ENCODE results near the gene HERC6. TPM values are rescaled to one million over a fixed set of nuclear protein-coding genes. Genes with fewer than 3 reads are reported as not detected.

Gene HERC6
- total and polyA plus RNA-seq, 2 of the 8 experiments (the other 6 are each of a cell fraction or from before 2014, with no cell fraction given), result 3.7 to 3.8 TPM

DNA sequence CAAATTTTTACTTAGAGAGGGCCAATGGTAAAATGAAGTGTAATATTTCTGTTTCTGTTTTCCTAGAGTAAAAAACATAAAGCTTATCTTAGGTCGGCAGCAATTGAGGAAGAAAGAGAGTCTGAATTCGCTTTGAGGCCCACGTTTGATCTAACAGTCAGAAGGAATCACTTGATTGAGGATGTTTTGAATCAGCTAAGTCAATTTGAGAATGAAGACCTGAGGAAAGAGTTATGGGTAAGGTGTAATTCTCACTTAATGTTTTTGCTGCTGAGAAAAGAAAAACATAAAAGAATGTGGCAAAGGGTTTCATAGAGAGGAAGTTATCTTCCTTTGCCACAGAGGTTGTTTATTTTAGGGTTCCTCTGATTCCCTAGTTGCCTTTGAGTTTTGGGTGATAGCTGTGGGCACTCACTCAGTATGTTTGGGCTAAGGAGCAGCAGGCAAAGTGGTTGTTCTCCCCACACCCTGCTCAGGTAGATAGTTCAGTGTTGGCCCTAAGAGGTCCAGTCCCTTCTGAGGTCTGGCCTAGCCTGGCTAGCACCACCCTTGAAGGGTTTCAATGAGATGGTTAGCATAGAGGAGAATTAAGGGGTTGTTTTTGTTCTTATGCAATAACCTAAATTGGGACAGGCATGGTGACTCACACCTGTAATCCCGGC lies 110.6 kb downstream of the HERC6 start:
- Histone ChIP-seq H3K36me3 (ENCODE audit: control insufficient read depth in 2 of 4, insufficient read depth in 4 of 4, low read length in 3 of 4) (no peaks in the 10 kb centered on the region; a peak in 1 of 8 replicates), H2BK15ac (ENCODE audit: low read length) (no peak overlapping the region), H2AK5ac (ENCODE audit: low read depth, low read length) (no peak overlapping the region), H3K18ac (ENCODE audit: extremely low read depth, low read length) (no peak overlapping the region), H2BK12ac (ENCODE audit: low read depth, low read length) (no peak overlapping the region), H3K4me1 (replicated peaks in 1 of 4; ENCODE audit: control insufficient read depth in 3 of 4, insufficient read depth in 4 of 4, low read length in 3 of 4) (no peaks in the 10 kb centered on the region), H3K4ac (replicated peaks; ENCODE audit: insufficient read length, low read depth, low read length) (no peak overlapping the region), H3K27me3 (replicated peaks in 1 of 4; ENCODE audit: control insufficient read depth in 3 of 4, extremely low read depth in 1 of 4, insufficient read depth in 3 of 4, low read length in 3 of 4) (no peaks in the 10 kb centered on the region), H3K4me2 (ENCODE audit: insufficient read depth in 1 of 2, low read depth in 2 of 2, low read length in 2 of 2) (no peak overlapping the region), H4K5ac (ENCODE audit: insufficient read length, low read depth, low read length) (no peak overlapping the region), H4K91ac (replicated peaks; ENCODE audit: insufficient read length, low read length) (no peak overlapping the region), H3K79me2 (ENCODE audit: control insufficient read depth in 1 of 2, insufficient read depth in 2 of 2, low read length in 2 of 2) (no peaks in the 10 kb centered on the region), H2BK20ac (ENCODE audit: low read length) (no peak overlapping the region), H3K4me3 (ENCODE audit: extremely low read depth in 1 of 4, insufficient read depth in 2 of 4, low read depth in 3 of 4, low read length in 4 of 4) (no peak overlapping the region), H3K9me3 (ENCODE audit: insufficient read depth in 2 of 2, low read depth in 1 of 2, low read length in 1 of 2) (no peaks in the 10 kb centered on the region), H4K8ac (ENCODE audit: extremely low read depth, insufficient read depth, low read length) (no peak overlapping the region), H3K9ac (replicated peaks in 1 of 4; ENCODE audit: extremely low read depth in 1 of 4, low read depth in 3 of 4, low read length in 3 of 4) (no peak overlapping the region), H4K20me1 (replicated peaks in 1 of 2; ENCODE audit: control insufficient read depth in 1 of 2, insufficient read depth in 2 of 2, low read length in 2 of 2) (no peaks in the 10 kb centered on the region), H3K23me2 (ENCODE audit: low read depth, low read length) (no peaks in the 10 kb centered on the region), H2BK5ac (ENCODE audit: low read depth, low read length) (no peak overlapping the region), H2BK120ac (replicated peaks; ENCODE audit: low read depth, low read length) (no peak overlapping the region), H3K79me1 (ENCODE audit: low read depth, low read length) (no peaks in the 10 kb centered on the region), H2AFZ (ENCODE audit: low read length) (no peak overlapping the region), H3K27ac (ENCODE audit: low read depth, low read length) (no peak overlapping the region), H3K56ac (replicated peaks; ENCODE audit: insufficient read length, low read depth, low read length) (no peak overlapping the region), H3K14ac (ENCODE audit: insufficient read length) (no peak overlapping the region), H3K23ac (ENCODE audit: insufficient read length) (no peak overlapping the region)
- TF ChIP-seq BACH1 (IDR thresholded peaks at IDR 0.05; ENCODE audit: low read length) (no peak), SAP30 (IDR thresholded peaks at IDR 0.05; ENCODE audit: insufficient read depth, insufficient replicate concordance, low read length) (no peak), KDM4A (IDR thresholded peaks at IDR 0.05; ENCODE audit: low read depth, low read length, severe bottlenecking) (no peak), TAF1 (IDR thresholded peaks at IDR 0.05; ENCODE audit: low read depth, low read length) (no peak), FOSL1 (IDR thresholded peaks at IDR 0.05; ENCODE audit: insufficient read depth, low read depth, low read length) (no peak), HDAC2 (IDR thresholded peaks at IDR 0.05; ENCODE audit: borderline replicate concordance in 1 of 2, low read depth in 2 of 2, low read length in 2 of 2) (no peak), RBBP5 (IDR thresholded peaks at IDR 0.05; ENCODE audit: borderline replicate concordance, low read depth, low read length) (no peak), CBX8 (IDR thresholded peaks at IDR 0.05; ENCODE audit: borderline replicate concordance, low read depth, low read length) (no peak), CEBPB (IDR thresholded peaks at IDR 0.05; ENCODE audit: low read depth, low read length) (no peak)
- POLR2A ChIA-PET (ENCODE audit: partially characterized antibody), result no interaction called here
- DNase-seq (ENCODE audit: low read depth in 1 of 2, low spot score in 2 of 2) (no peak), FAIRE-seq (no peak)
- CTCF ChIA-PET (ENCODE audit: partially characterized antibody), result no interaction called here
- 90% methylated on average over 4 of the region's 4 CpGs; no CpG with 5 or more reads in 1 of the 2 experiments for WGBS, 2 experiments (ENCODE audit: extremely low coverage in 1 of 2, insufficient coverage in 1 of 2, insufficient read length in 1 of 2, insufficient replicate concordance in 2 of 2, low coverage in 1 of 2, low lambda C conversion rate in 2 of 2, missing lambda C conversion rate in 1 of 2)

Data from H1 (cell line).